Sigmoid colon (tissue), 7 donors: ENCODE data around the gene TBC1D23. TPM values are rescaled to one million over a fixed set of nuclear protein-coding genes. Genes with fewer than 3 reads are reported as not detected.
A peak's percentile ranks its signal among the peaks of the same experiment; 100 is the strongest.

Experiments used
- DNase-seq: peaks from one replicate; pipeline ENCODE4 v3.0.0-alpha.2; 2019
- H3K27ac ChIP-seq, 4 donors: fragments of 200-600 bp; sonication (generic); one replicate each; pipeline ENCODE4 v1.5.1; 2016 to 2019; ENCODE audit warnings: mild to moderate bottlenecking in 1 of 4
- H3K27me3 ChIP-seq, 3 donors: fragments of 200-600 bp; sonication (generic); one replicate each; pipeline ENCODE4 v1.5.1; 2019; ENCODE audit warnings: mild to moderate bottlenecking in 1 of 3
- H3K36me3 ChIP-seq, 4 donors: fragments of 200-600 bp; sonication (generic); one replicate each; pipeline ENCODE4 v1.5.1; 2016 to 2019
- H3K4me1 ChIP-seq, 4 donors: fragments of 200-600 bp; sonication (generic); one replicate each; pipeline ENCODE4 v1.5.1; 2017 to 2019
- H3K4me3 ChIP-seq, 4 donors: fragments of 200-600 bp; sonication (generic); one replicate each; pipeline ENCODE4 v1.5.1; 2017 to 2019; ENCODE audit warnings: mild to moderate bottlenecking in 2 of 4, moderate library complexity in 1 of 4
- H3K9me3 ChIP-seq, 4 donors: fragments of 200-600 bp in 3 of 4; sonication (generic) in 3 of 4; one replicate each; pipeline versions ENCODE4 v1.5.1 to v1.6.1; 2013 to 2019
- EP300 ChIP-seq, 4 donors: sonication (generic); formaldehyde crosslinking; IDR thresholded peaks; one replicate each; pipeline ENCODE4 v1.6.1; 2017; ENCODE audit warnings: antibody characterized with exemption in 4 of 4
- POLR2A ChIP-seq, 2 donors: fragments of 450-650 bp; IDR thresholded peaks; one replicate each; pipeline ENCODE4 v1.6.1; 2016; ENCODE audit warnings: antibody characterized with exemption in 2 of 2, mild to moderate bottlenecking in 2 of 2, moderate library complexity in 2 of 2
- POLR2AphosphoS5 ChIP-seq, 4 donors: sonication (generic); formaldehyde crosslinking; IDR thresholded peaks; one replicate each; pipeline ENCODE4 v1.6.1; 2017; ENCODE audit warnings: antibody characterized with exemption in 4 of 4
- WGBS, 2 donors: extraction: QIAGEN DNeasy Blood & Tissue Kit; methylation state at CpG; one replicate each; pipeline ENCODE4 v1.1.7; 2013; 5-methylcytosine and 5-hydroxymethylcytosine counted together
- intact Hi-C: fragments of 100-400 bp; cut with DNase I; formaldehyde crosslinking; loops from one replicate; pipeline ENCODE4 v1.15.1; 2023
- polyA plus RNA-seq, 3 donors: library from polyadenylated mRNA; stranded (reverse); fragments of 200-250 nt; gene quantifications; one replicate each; pipeline ENCODE4 v1.2.3, GENCODE V29; 2013
- total RNA-seq, 4 donors: library from RNA; depleted of rRNA; stranded (reverse); fragments of >200 nt; gene quantifications; one replicate each; pipeline ENCODE4 v1.1.0, GENCODE V29; 2016
- TF ChIP-seq, protein P1 (sequence below), 4 experiments: fragments of 450-650 bp in 3 of 4; fragments of 200-600 bp in 1 of 4; IDR thresholded peaks; one replicate each; pipeline ENCODE4 v1.5.1; 2016 to 2019; ENCODE audit warnings: antibody characterized with exemption in 4 of 4, mild to moderate bottlenecking in 3 of 4, moderate library complexity in 2 of 4
- donor health status: healthy with polysubstance abuse.
- donor health status: Bipolar disorder and iron deficiency.
- donor health status: healthy.

Gene TBC1D23
- total and polyA plus RNA-seq, 7 donors = 16.0 to 34.9 (median 31.3) TPM

DNA sequence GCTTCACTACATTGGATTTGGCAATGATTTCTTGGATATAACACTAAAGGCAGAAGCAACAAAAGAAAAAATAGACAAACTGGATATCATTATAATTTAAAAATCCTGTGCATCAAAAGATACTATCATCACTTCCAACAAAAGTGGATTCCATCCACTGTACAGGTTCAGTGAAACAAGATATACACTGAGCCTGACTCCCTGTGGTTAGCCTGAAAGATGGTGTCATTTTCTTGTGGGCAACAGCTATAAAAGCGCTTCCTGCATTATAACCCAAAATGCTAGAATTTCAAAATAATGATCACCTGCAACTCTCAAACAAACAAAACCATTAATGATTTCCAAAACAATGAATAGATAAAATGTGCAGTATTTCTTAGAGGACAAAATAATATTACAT lies 39.6 kb upstream of the TBC1D23 start:
- H3K27ac ChIP-seq = no peak overlapping the region
- TF ChIP-seq POLR2A (IDR thresholded peaks at IDR 0.05) (no peak), EP300 (IDR thresholded peaks at IDR 0.05) (no peak), POLR2AphosphoS5 (IDR thresholded peaks at IDR 0.05) (no peak)
- TF ChIP-seq, protein P1, sequence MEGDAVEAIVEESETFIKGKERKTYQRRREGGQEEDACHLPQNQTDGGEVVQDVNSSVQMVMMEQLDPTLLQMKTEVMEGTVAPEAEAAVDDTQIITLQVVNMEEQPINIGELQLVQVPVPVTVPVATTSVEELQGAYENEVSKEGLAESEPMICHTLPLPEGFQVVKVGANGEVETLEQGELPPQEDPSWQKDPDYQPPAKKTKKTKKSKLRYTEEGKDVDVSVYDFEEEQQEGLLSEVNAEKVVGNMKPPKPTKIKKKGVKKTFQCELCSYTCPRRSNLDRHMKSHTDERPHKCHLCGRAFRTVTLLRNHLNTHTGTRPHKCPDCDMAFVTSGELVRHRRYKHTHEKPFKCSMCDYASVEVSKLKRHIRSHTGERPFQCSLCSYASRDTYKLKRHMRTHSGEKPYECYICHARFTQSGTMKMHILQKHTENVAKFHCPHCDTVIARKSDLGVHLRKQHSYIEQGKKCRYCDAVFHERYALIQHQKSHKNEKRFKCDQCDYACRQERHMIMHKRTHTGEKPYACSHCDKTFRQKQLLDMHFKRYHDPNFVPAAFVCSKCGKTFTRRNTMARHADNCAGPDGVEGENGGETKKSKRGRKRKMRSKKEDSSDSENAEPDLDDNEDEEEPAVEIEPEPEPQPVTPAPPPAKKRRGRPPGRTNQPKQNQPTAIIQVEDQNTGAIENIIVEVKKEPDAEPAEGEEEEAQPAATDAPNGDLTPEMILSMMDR (IDR thresholded peaks at IDR 0.05) = no peak
- H3K4me1 ChIP-seq = no peaks in the 10 kb centered on the region
- DNase-seq = no peak
- no peaks in the 10 kb centered on the region for H3K9me3 ChIP-seq
- H3K27me3 ChIP-seq = no peaks in the 10 kb centered on the region
- 95 to 96% methylated on average over 1 of the region's 1 CpG for WGBS, 2 donors
- no peaks in the 10 kb centered on the region for H3K36me3 ChIP-seq
- intact Hi-C loops = no loop called here
- H3K4me3 ChIP-seq = no peak overlapping the region

DNA sequence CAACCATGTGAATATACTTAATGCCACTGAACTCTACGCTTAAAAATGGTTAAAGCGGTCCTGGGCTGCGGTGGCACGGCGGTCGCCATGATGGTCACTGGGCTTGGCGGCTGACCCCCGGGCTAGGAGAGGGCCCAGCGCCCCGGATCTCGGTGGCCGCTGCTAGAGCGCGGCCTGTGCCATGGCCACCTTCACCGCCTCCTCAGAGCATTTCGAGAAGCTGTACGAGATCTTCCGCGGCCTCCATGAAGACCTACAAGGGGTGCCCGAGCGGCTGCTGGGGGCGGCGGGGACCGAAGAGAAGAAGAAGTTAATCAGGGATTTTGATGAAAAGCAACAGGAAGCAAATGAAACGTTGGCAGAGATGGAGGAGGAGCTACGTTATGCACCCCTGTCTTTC lies 35.6 kb upstream of the TBC1D23 start:
- no peak for DNase-seq
- Histone ChIP-seq H3K27me3 (no peaks in the 10 kb centered on the region), H3K9me3 (no peaks in the 10 kb centered on the region), H3K36me3 (no peaks in the 10 kb centered on the region), H3K4me1 (peaks cover 0 to 7% (median 0%) of the 10 kb centered on the region in 4 donors), H3K27ac (no peak overlapping the region), H3K4me3 (no peak overlapping the region)
- 94 to 96% methylated on average over 26 of the region's 26 CpGs for WGBS, 2 donors
- intact Hi-C loops = no loop called here
- TF ChIP-seq POLR2AphosphoS5 (IDR thresholded peaks at IDR 0.05) (no peak), EP300 (IDR thresholded peaks at IDR 0.05) (no peak), POLR2A (IDR thresholded peaks at IDR 0.05) (no peak)
- TF ChIP-seq, protein P1 (IDR thresholded peaks at IDR 0.05) = no peak

DNA sequence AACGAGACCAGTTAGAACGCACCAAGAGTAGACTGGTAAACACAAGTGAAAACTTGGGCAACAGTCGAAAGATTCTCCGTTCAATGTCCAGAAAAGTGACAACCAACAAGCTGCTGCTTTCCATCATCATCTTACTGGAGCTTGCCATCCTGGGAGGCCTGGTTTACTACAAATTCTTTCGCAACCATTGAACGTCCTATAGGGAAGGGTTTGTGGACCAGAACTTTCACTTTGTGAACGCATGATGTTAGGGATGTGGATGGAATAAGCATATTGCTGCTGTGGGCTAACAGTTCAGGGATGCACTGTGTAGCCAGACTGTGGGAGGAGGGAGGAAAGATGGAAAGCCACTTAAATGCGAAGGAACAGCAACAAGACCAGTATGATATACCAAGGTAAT lies 34.9 kb upstream of the TBC1D23 start:
- no peak for TF ChIP-seq POLR2AphosphoS5 (IDR thresholded peaks at IDR 0.05)
- no peak for TF ChIP-seq EP300 (IDR thresholded peaks at IDR 0.05)
- TF ChIP-seq, protein P1 (IDR thresholded peaks at IDR 0.05) = no peak
- TF ChIP-seq POLR2A (IDR thresholded peaks at IDR 0.05) = no peak
- H3K4me1 ChIP-seq = peaks cover 0 to 7% (median 0%) of the 10 kb centered on the region in 4 donors
- H3K27ac ChIP-seq = no peak overlapping the region
- H3K36me3 ChIP-seq = no peaks in the 10 kb centered on the region
- intact Hi-C loops = no loop called here
- WGBS, 2 donors = 86 to 90% methylated on average over 8 of the region's 8 CpGs
- no peaks in the 10 kb centered on the region for H3K9me3 ChIP-seq
- no peak for DNase-seq
- no peak overlapping the region for H3K4me3 ChIP-seq
- H3K27me3 ChIP-seq = no peaks in the 10 kb centered on the region

DNA sequence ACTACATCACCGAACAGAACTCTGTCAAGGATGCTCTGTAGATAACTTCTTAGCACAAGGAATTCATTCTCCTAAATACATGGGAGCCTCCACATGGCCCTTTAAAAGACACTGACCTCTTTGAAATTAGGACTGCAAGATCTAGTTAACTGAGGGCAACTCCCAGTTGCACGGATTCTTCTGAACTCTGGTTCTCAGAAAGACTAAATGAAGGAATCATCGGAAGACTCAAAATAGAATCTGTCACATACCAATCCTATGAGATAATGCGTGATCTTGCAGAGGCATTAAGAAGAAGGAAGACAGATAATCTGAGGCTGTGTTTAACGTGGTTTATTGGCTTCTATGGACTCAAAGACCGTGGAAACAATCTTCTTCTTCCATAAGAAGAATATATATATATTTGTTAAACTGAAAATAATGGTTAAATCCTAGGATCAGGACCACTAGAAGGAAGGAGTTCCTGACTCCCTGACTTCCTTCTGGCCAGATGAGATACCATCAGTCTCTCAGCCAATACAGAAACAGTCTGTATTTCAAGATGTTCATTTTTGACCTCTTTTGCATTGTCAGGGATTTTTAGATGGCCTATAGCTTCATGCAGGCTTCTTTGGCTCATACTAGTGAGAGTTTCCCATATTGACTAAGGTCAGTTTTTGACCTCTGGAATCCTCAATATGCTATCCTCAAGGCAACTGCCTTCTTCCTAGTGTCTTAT lies 33.9 kb upstream of the TBC1D23 start:
- WGBS, 2 donors = 62 to 73% methylated on average over 6 of the region's 6 CpGs
- Histone ChIP-seq H3K27ac (peak overlapping the region in 2 of 4 donors; percentile 19 to 55), H3K9me3 (no peaks in the 10 kb centered on the region), H3K36me3 (no peaks in the 10 kb centered on the region), H3K27me3 (no peaks in the 10 kb centered on the region), H3K4me3 (no peak overlapping the region), H3K4me1 (peaks cover 0 to 9% (median 2%) of the 10 kb centered on the region in 4 donors)
- no peak for DNase-seq
- TF ChIP-seq POLR2A (IDR thresholded peaks at IDR 0.05) (no peak), POLR2AphosphoS5 (IDR thresholded peaks at IDR 0.05) (no peak), EP300 (IDR thresholded peaks at IDR 0.05) (no peak)
- TF ChIP-seq, protein P1 (IDR thresholded peaks at IDR 0.05) = no peak
- intact Hi-C loops = no loop called here
